Occipital lobe (tissue), 2 donors: ENCODE data around the gene APOA4. TPM values are rescaled to one million over a fixed set of nuclear protein-coding genes. Genes with fewer than 3 reads are reported as not detected.
"Not testable (repeated sequence)": the region's sequence is repeated elsewhere in the genome, so short reads cannot be mapped to it uniquely, and the experiment has no call there.

ENCODE experiments used
- DNase-seq: peaks from one replicate; lab custom pipeline; 2025; lab: John Stamatoyannopoulos, UW
- total RNA-seq: library from RNA; depleted of rRNA; stranded (reverse); fragments of >200 nt; gene quantifications from one replicate; pipeline ENCODE4 v1.2.3, GENCODE V29; 2014

The APOA4 gene
- total RNA-seq, 1 donor from 2014 or later: not detected

GRCh38 chr11:116849060-116849459, 26.0 kb upstream of the APOA4 start:
- no peak for DNase-seq

DNA sequence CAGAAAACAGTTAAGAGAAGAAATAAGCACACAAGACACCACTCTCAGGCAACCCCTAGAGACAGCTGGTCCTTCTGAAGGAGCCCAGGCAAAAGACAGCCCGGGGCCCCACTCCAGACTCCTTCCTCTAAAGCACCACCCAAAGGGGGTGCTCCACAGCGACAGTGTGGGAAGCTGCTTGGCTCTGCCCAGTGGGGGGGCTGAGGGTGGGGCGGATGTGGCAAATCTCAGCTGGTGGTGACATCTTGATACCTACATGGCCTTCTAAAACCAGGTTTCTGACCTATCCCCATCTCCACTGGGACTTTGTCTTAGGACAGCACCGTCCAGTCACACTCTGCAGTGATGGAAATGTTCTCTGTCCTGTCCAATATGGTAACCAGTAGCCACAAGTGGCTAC, 24.5 kb upstream of the APOA4 start:
- DNase-seq: no peak

- no peak for DNase-seq
Observed at GRCh38 chr11:116844722-116845121, 21.6 kb upstream of the APOA4 start.

DNA sequence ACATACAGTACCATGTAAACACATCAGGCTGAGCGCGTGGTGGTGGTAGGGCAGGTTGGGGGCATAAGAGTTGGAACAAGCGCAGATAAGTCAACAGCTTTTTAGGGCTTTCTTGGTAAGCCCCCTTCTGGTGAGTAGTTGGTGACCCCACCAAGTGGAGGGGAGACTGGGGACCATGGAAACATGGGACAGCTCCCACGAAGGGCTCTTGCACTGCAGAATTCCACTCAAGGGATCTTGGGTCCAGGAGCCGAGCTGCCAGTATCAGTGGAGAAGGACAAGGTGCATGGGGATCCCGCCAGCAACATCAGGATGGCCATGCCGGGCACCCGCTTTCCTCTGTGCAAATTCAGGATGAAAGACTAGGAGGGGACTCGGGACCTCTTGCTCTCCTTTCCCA, 20.6 kb upstream of the APOA4 start:
- no peak for DNase-seq

- DNase-seq: no peak
Observed at GRCh38 chr11:116842909-116843308, 19.8 kb upstream of the APOA4 start.

DNA sequence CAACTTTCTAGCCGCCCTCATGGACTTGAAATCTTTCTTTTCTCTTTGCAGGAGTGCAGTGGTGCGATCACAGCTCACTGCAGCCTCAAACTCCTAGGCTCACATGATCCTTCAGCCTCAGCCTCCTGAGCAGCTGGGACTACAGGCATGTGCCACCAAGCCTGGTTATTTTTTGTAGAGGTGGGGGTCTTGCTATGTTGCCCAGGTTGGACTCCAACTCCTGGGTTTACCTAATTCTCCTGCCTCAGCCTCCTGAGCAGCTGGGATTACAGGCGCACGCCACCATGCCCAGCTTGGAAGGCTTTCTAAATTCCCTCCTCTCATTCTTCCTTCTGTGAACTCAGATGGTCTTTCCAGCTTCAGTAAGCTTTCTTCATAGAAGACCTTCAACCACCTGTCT, 19.0 kb upstream of the APOA4 start:
- no peak for DNase-seq

- DNase-seq: no peak
Observed at GRCh38 chr11:116840746-116841296, 17.7 kb upstream of the APOA4 start.

DNA sequence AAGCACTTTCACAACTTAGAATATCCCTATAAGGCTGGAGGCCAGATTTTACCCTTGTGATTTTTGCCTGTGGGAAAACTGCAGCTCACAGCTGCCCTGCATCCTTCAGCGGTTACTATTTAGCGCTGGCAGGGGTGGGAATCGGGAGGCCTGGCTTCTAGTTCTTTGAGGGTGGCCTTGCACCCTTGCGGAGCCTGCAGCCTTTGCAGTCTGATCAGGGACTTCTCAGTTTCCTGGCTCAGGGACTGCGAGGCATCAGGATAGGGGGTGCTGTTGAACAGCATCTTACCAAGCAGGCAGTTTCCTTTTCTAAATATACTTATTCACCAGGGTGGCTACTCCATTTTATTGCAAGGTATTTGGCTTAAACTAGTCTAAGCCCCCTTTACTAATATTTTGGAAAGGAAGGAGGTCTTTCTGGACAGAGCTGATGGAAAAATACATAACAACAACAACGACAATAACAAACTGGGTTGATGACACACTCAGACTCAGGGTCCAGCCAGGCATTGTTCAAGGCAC, 17.2 kb upstream of the APOA4 start:
- no peak for DNase-seq

- no peak for DNase-seq
Observed at GRCh38 chr11:116838321-116839084, 15.4 kb upstream of the APOA4 start.

- no peak for DNase-seq
Observed at GRCh38 chr11:116837231-116838091, 14.4 kb upstream of the APOA4 start, which contains the start of gene APOA1. TSS of gene APOA1 (minus strand) at chr11:116837622. CDS start at chr11:116837387, 235 bp downstream.

DNA sequence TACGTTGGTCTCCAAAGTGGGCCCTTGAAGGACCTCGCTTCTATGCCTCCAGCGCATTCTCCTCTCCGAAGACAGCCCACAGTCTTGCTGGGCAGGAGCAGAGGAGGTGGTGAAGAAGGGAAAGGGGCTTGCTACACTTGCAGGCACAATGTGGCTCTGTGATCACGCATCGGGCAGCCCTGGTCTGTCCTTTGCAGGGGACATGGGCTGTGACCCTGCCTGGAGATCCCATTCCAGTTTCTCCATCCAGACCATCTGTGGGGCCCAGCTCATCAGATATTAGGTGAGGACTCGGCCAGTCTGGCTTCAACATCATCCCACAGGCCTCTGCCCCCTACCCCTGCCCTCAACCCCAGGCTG, 13.5 kb upstream of the APOA4 start:
- no peak for DNase-seq

- peak; percentile 76 for DNase-seq
Observed at GRCh38 chr11:116835791-116836631, 12.9 kb upstream of the APOA4 start.

DNA sequence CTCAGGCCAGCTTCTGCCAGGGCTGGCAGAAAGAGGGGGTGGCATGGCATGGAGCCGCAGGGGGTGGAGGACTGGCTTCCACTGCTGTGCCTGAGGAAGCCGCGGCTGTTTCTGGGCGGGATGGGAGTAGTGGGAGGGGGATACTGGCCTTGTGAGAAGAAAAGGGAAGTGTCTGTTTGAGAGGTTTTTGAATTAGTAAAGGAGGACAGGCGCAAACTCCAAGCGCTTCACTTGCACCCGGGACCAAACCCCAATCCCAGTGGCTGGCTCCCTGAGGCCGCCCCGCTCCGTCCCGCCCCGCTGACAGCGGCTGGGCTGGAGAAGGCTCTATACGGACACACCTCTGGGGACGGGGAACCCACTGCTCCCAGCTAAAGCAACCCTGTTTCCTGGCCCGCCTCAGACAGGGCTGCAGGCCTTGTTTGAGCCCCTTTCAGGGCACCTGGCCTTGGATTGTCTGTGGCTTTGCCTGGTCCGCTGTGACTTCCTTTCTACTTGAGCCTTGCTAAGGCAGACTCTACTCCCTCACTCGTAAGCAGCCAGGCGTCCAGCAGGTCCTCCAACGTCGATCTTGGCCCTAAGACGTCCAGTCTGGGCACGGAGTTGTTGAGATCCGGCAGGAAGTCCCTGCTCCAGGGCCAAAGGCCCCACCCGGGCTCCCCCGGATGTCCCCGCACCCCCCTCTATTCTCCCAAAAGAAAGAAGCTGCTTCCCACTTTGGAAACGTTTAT, 12.1 kb upstream of the APOA4 start:
- DNase-seq: no peak

DNA sequence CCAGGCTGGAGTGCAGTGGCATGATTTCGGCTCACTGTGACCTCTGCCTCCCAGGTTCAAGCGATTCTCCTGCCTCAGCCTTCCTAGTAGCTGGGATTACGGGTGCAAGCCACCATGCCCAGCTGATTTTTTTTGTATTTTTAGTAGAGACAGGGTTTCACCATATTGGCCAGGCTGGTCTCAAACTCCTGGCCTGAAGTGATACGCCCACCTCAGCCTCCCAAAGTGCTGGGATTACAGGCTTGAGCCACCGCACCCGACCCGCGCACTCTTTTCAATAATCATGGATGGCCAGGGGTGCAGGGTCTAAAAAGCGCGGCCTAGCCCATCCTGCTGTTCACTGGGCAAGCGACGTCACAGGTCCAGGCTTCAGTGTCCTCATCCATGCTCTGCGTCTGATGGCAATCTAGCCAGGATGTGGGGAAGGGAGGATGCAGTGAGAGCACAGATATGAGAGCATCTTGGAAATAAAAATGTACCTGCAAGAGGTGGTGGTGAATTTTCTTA, 11.5 kb upstream of the APOA4 start:
- DNase-seq: not testable (repeated sequence)

DNA sequence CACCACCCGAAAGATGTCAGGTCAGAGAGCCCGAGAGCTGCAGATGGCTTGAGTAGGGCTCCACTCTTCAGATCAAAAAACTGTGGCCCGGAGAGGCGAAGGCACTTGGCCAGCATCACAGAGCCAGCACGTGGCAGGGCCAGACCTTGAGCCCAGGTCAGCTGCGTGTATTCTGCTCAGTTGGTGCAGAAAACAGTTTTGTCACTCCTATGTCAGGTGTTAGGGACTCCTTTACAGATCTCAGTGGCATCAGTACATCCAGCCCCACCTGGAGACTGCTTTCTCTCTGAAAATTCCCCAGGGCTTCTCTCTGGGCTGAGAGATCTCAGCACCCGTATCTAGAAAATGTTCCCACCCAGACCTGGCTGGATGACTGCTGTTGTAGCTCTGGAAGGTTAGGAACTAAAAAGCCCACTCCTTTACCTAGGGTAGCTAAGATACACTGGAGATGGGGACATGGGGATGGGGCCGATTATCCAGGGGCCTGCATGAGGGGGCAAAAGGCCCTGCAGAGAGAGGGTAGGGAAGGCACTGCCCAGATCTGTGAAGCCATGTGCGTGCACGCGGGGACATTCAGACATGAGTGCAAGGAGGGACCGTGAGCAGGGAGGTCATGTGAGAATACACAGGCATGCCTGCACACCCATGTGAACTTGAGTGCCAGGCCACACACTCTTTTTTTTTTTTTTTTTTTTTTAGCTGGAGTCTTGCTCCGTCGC, 10.9 kb upstream of the APOA4 start:
- DNase-seq: no peak

- no peak for DNase-seq
Observed at GRCh38 chr11:116833491-116833815, 10.3 kb upstream of the APOA4 start.

DNA sequence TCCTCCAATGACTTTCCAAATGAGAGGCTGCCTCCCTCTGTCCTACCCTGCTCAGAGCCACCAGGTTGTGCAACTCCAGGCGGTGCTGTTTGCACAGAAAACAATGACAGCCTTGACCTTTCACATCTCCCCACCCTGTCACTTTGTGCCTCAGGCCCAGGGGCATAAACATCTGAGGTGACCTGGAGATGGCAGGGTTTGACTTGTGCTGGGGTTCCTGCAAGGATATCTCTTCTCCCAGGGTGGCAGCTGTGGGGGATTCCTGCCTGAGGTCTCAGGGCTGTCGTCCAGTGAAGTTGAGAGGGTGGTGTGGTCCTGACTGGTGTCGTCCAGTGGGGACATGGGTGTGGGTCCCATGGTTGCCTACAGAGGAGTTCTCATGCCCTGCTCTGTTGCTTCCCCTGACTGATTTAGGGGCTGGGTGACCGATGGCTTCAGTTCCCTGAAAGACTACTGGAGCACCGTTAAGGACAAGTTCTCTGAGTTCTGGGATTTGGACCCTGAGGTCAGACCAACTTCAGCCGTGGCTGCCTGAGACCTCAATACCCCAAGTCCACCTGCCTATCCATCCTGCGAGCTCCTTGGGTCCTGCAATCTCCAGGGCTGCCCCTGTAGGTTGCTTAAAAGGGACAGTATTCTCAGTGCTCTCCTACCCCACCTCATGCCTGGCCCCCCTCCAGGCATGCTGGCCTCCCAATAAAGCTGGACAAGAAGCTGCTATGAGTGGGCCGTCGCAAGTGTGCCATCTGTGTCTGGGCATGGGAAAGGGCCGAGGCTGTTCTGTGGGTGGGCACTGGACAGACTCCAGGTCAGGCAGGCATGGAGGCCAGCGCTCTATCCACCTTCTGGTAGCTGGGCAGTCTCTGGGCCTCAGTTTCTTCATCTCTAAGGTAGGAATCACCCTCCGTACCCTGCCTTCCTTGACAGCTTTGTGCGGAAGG, 9.5 kb upstream of the APOA4 start:
- DNase-seq: no peak

DNA sequence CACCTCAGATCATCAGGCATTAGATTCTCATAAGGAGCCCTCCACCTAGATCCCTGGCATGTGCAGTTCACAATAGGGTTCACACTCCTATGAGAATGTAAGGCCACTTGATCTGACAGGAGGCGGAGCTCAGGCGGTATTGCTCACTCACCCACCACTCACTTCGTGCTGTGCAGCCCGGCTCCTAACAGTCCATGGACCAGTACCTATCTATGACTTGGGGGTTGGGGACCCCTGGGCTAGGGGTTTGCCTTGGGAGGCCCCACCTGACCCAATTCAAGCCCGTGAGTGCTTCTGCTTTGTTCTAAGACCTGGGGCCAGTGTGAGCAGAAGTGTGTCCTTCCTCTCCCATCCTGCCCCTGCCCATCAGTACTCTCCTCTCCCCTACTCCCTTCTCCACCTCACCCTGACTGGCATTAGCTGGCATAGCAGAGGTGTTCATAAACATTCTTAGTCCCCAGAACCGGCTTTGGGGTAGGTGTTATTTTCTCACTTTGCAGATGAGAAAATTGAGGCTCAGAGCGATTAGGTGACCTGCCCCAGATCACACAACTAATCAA, 8.8 kb upstream of the APOA4 start:
- DNase-seq: no peak
